Measurements from ENCODE around the gene ITGA8. TPM values are rescaled to one million over a fixed set of nuclear protein-coding genes. Genes with fewer than 3 reads are reported as not detected.
A peak's percentile ranks its signal among the peaks of the same experiment; 100 is the strongest.
"Not testable (repeated sequence)": the region's sequence is repeated elsewhere in the genome, so short reads cannot be mapped to it uniquely, and the experiment has no call there.

The ITGA8 gene
- total RNA-seq, 2 experiments from 2014 or later, result not detected

- no peaks in the 10 kb centered on the region for H3K4me1 Mint-ChIP-seq
- no peaks in the 10 kb centered on the region for H3K36me3 Mint-ChIP-seq
- POLR2A ChIA-PET, result no interaction called here
- DNase-seq (no peak), ATAC-seq (ENCODE audit: low read depth) (no peak)
- no peak overlapping the region for H3K4me3 Mint-ChIP-seq
- peaks cover 4% of the 10 kb centered on the region for H3K27me3 Mint-ChIP-seq
- H3K9me3 Mint-ChIP-seq, result no peaks in the 10 kb centered on the region
- no peak overlapping the region for H3K27ac Mint-ChIP-seq
These were observed 116.2 kb downstream of the ITGA8 start for GRCh38 chr10:15603446-15604011.

GRCh38 chr10:15601819-15602218 is 117.9 kb downstream of the ITGA8 start:
- POLR2A ChIA-PET, result no interaction called here
- no peaks in the 10 kb centered on the region for H3K9me3 Mint-ChIP-seq
- ATAC-seq (ENCODE audit: low read depth), result no peak
- DNase-seq, result no peak
- H3K4me1 Mint-ChIP-seq, result no peaks in the 10 kb centered on the region
- H3K4me3 Mint-ChIP-seq, result no peak overlapping the region
- H3K36me3 Mint-ChIP-seq, result no peaks in the 10 kb centered on the region
- no peak overlapping the region for H3K27ac Mint-ChIP-seq
- H3K27me3 Mint-ChIP-seq, result peaks cover 4% of the 10 kb centered on the region

GRCh38 chr10:15595260-15595659 is 124.5 kb downstream of the ITGA8 start:
- Mint-ChIP-seq H3K27me3 (peaks cover 2% of the 10 kb centered on the region), H3K27ac (no peak overlapping the region), H3K9me3 (no peaks in the 10 kb centered on the region), H3K4me1 (no peaks in the 10 kb centered on the region), H3K4me3 (no peak overlapping the region), H3K36me3 (no peaks in the 10 kb centered on the region)
- DNase-seq, result no peak
- no peak for ATAC-seq (ENCODE audit: low read depth)
- POLR2A ChIA-PET, result no interaction called here

DNA sequence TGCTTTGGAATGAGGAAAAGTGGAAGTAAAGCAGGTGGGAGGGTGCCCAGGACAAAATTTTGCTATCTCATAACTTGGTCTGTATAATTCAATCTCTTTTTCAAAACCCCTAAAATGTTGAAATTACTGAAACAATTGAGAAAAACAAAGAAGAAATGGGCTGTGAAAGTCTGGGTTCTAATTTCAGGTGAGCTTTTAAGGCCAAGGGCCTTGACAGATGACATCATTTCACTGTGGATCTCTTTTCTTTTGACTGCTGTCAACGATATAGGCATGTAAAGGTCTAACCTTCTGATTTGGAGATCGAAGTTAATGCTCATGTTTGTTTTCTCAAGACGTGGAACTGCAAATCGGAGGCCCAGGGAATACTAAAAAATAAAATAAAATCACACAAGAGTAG is 127.8 kb downstream of the ITGA8 start:
- DNase-seq (no peak), ATAC-seq (ENCODE audit: low read depth) (no peak)
- POLR2A ChIA-PET, result no interaction called here
- Mint-ChIP-seq H3K4me1 (no peaks in the 10 kb centered on the region), H3K27ac (no peak overlapping the region), H3K4me3 (no peak overlapping the region), H3K36me3 (no peaks in the 10 kb centered on the region), H3K27me3 (no peaks in the 10 kb centered on the region), H3K9me3 (no peaks in the 10 kb centered on the region)

DNA sequence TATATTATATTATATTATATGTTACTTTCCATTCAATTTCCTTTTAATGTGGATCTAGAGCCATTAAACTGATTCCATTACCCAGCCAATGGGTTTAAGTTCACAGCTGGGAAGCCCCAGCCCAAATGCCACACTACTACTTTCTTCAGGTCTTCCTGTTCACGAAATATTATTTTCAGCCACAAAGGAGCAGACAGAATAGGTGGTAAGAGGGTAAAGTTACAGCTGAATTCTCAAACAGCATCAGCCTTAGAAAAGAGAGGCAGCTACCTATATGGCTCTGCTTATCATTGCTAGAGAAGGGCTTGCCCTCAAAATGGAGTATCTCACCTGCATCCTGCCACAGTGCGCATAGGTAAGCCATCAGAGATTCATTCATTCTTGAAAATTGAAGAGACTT is 128.3 kb downstream of the ITGA8 start:
- DNase-seq, result no peak
- POLR2A ChIA-PET, result no interaction called here
- no peak overlapping the region for H3K4me3 Mint-ChIP-seq
- no peaks in the 10 kb centered on the region for H3K9me3 Mint-ChIP-seq
- no peaks in the 10 kb centered on the region for H3K27me3 Mint-ChIP-seq
- no peaks in the 10 kb centered on the region for H3K36me3 Mint-ChIP-seq
- no peak overlapping the region for H3K27ac Mint-ChIP-seq
- H3K4me1 Mint-ChIP-seq, result no peaks in the 10 kb centered on the region
- ATAC-seq (ENCODE audit: low read depth), result no peak

DNA sequence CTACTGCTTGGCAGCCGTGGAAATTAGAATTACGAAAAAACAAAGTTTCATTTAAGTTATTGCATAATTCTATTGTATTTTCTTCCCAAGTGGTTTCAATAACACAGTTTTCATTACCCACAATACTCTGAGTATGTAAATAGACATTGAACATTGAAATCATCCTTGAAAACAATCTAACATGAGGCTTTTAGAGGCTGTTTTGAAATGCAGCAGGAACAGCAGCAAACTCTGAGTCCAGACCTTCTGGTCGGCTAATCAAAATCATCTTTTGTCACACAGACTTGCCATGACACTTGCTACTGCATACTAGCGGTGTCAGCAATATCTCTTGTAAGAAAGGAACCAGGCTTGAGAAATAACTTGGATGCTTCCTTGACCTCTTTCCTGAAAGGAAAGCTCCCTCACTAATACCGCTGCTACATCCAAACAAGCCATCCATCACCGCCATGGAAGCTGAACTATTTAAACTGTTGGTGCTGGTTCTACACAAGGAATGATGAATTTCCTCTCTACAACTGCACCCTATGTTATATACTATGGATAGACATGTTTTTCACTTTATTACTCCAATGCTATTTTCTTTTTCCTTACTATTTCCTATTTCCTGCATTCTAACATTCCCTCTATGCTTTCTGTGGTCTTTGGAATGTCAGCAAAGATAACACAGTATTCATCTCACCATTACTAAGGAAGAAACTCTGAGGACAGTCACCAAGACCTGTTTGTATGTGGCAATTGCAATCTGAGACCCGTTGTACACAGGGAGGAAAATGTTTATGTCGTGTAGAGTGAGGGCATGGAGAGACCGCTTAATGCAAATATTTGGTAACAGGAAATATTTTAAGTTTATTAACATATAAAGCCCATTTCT is 130.8 kb downstream of the ITGA8 start:
- Mint-ChIP-seq H3K4me3 (no peak overlapping the region), H3K9me3 (no peaks in the 10 kb centered on the region), H3K36me3 (no peaks in the 10 kb centered on the region), H3K4me1 (no peaks in the 10 kb centered on the region), H3K27me3 (no peaks in the 10 kb centered on the region), H3K27ac (no peak overlapping the region)
- POLR2A ChIA-PET, result no interaction called here
- ATAC-seq (ENCODE audit: low read depth), result no peak
- no peak for DNase-seq

DNA sequence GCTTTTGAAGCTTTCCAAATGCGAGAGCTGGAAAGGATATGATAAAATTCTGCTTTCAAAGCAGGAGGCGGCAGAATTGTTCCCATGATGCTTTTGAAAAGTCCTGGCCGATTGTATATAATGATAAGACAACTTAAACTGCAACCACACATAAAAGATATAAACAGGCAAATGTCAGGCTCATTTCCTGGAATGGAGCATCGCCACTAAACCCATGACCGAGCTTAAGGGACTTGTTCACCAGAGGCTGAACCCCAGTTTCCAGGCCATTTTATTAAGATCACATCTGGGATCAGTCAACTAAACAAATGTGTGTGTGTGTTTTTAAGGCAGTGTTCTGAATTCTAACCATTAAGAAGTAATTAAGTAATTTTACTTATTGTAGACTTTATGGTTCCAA is 131.6 kb downstream of the ITGA8 start:
- POLR2A ChIA-PET, result no interaction called here
- Mint-ChIP-seq H3K4me3 (no peak overlapping the region), H3K36me3 (no peaks in the 10 kb centered on the region), H3K27me3 (no peaks in the 10 kb centered on the region), H3K9me3 (no peaks in the 10 kb centered on the region), H3K4me1 (no peaks in the 10 kb centered on the region), H3K27ac (no peak overlapping the region)
- ATAC-seq (ENCODE audit: low read depth), result no peak
- no peak for DNase-seq

GRCh38 chr10:15587271-15587670 is 132.5 kb downstream of the ITGA8 start:
- Mint-ChIP-seq H3K4me1 (no peaks in the 10 kb centered on the region), H3K27ac (no peak overlapping the region), H3K4me3 (no peak overlapping the region), H3K27me3 (no peaks in the 10 kb centered on the region), H3K9me3 (no peaks in the 10 kb centered on the region), H3K36me3 (no peaks in the 10 kb centered on the region)
- ATAC-seq (ENCODE audit: low read depth), result no peak
- POLR2A ChIA-PET, result no interaction called here
- DNase-seq, result no peak

DNA sequence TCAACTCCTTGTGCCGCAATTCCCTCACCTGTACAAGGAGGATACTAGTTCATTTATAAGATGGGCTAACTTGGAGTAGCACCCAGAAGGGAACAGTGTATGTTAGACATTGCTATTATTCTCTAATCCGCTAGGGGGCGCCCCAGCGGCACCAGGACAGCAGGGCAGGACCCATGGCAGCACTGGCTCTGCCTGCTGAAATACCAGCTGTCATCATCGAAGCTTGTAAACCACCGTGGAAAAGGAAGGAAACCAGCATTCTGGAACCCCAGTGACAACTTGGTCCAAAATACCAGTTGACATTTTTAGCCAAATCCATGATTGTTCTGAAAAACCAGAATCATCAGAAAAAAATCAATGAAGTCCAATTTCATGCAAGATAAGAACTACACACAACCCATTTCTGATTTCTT is 134.4 kb downstream of the ITGA8 start:
- Mint-ChIP-seq H3K4me3 (no peak overlapping the region), H3K27ac (no peak overlapping the region), H3K9me3 (no peaks in the 10 kb centered on the region), H3K27me3 (no peaks in the 10 kb centered on the region), H3K36me3 (no peaks in the 10 kb centered on the region), H3K4me1 (no peaks in the 10 kb centered on the region)
- peak; percentile 43 for DNase-seq
- ATAC-seq (ENCODE audit: low read depth), result no peak
- POLR2A ChIA-PET, result no interaction called here

GRCh38 chr10:15582972-15583371 is 136.8 kb downstream of the ITGA8 start:
- H3K9me3 Mint-ChIP-seq; DNase-seq; H3K27ac Mint-ChIP-seq; H3K36me3 Mint-ChIP-seq; POLR2A ChIA-PET; H3K4me1 Mint-ChIP-seq; H3K4me3 Mint-ChIP-seq; ATAC-seq (ENCODE audit: low read depth); H3K27me3 Mint-ChIP-seq: not testable (repeated sequence)

DNA sequence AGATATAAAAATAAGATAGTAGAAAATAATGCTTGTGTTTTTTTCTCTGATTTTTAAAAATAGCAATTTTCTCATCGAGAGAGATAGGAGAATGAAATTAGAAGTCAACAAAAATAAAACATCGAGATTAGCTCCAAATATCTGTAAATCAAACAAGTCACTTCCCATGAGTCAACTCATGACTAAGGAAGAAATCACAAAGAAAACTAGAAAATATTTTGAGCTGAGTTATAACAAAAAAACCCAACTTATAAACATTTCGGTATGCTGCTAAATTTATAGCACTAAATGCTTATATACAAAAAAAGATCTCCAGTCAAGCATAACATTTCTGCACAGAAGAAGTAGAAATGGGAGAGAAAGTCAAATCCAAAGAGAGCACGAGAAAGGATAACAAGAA is 140.1 kb downstream of the ITGA8 start:
- ATAC-seq (ENCODE audit: low read depth) (no peak), DNase-seq (no peak)
- no peak overlapping the region for H3K27ac Mint-ChIP-seq
- H3K36me3 Mint-ChIP-seq, result no peaks in the 10 kb centered on the region
- POLR2A ChIA-PET, result no interaction called here
- H3K4me1 Mint-ChIP-seq, result no peaks in the 10 kb centered on the region
- H3K4me3 Mint-ChIP-seq, result no peak overlapping the region
- no peaks in the 10 kb centered on the region for H3K27me3 Mint-ChIP-seq
- no peaks in the 10 kb centered on the region for H3K9me3 Mint-ChIP-seq

DNA sequence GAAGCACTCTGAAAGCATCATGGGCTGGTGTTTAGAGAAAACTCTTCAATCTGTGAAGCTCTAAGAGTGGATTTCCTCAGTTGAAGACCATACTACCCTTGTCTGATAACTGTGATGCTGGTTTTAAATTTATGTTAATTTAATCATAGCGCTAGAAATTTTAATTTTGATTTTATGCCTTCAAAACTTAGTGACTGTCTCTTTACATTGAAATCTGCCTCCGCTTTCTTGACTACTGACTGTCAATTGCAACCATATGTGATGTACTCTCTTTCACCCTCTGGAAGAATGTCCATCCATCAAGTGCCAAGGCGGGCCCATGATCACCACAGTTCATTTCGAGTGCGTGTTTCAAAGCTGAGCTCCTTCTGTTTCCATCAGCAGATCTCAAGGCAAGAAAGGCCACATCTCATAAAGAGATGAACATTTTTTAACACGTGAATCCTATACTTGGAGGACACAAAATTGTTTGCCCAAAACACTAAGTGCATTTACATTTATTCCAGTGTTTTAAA is 147.1 kb downstream of the ITGA8 start:
- DNase-seq, result no peak
- Mint-ChIP-seq H3K36me3 (no peaks in the 10 kb centered on the region), H3K4me1 (no peaks in the 10 kb centered on the region), H3K4me3 (no peak overlapping the region), H3K9me3 (no peaks in the 10 kb centered on the region), H3K27ac (no peak overlapping the region), H3K27me3 (no peaks in the 10 kb centered on the region)
- no peak for ATAC-seq (ENCODE audit: low read depth)
- POLR2A ChIA-PET, result no interaction called here

DNA sequence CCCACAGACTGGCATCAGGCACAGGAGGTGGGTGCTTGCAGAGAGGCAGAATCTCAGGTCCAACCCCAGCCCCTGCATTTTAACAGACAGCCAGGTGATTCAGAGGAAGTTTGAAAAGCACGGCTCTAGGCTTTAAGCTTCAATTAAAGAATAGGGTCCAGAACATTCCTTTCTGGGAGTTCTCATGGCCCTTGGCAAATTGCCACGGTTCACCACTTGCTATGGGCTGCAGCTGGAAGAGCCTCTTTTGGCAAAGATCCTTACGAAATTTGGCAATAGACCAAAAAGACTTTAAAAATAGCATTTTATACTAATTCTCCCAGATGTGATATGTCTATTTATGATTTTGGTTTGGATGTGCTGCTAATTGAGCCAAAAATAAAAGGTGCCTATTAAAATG is 148.1 kb downstream of the ITGA8 start:
- ATAC-seq (ENCODE audit: low read depth), result no peak
- H3K27ac Mint-ChIP-seq, result no peak overlapping the region
- no peaks in the 10 kb centered on the region for H3K9me3 Mint-ChIP-seq
- POLR2A ChIA-PET, result no interaction called here
- H3K36me3 Mint-ChIP-seq, result no peaks in the 10 kb centered on the region
- H3K4me1 Mint-ChIP-seq, result no peaks in the 10 kb centered on the region
- H3K4me3 Mint-ChIP-seq, result no peak overlapping the region
- no peaks in the 10 kb centered on the region for H3K27me3 Mint-ChIP-seq
- no peak for DNase-seq

GRCh38 chr10:15570738-15571339 is 148.9 kb downstream of the ITGA8 start:
- Mint-ChIP-seq H3K4me3 (no peak overlapping the region), H3K27me3 (no peaks in the 10 kb centered on the region), H3K36me3 (no peaks in the 10 kb centered on the region), H3K9me3 (no peaks in the 10 kb centered on the region), H3K4me1 (no peaks in the 10 kb centered on the region), H3K27ac (no peak overlapping the region)
- ATAC-seq (ENCODE audit: low read depth) (no peak), DNase-seq (no peak)
- POLR2A ChIA-PET, result no interaction called here

Data from activated naive CD8-positive, alpha-beta T cell treated with anti-CD3 and anti-CD28 coated beads, Interleukin-2, amount 10 ng/mL, durations not matched to agents 7 days and 5 days (primary cell).